Activated effector memory CD4-positive, alpha-beta T cell treated with anti-CD3 and anti-CD28 coated beads, Interleukin-2, amount 50 U/mL, for 16 hours (primary cell): Measurements from ENCODE around the gene ITPRIPL2.

Experiments
- DNase-seq: peaks from one replicate; pipeline ENCODE4 v3.0.0-alpha.2; 2020

The ITPRIPL2 gene

DNA sequence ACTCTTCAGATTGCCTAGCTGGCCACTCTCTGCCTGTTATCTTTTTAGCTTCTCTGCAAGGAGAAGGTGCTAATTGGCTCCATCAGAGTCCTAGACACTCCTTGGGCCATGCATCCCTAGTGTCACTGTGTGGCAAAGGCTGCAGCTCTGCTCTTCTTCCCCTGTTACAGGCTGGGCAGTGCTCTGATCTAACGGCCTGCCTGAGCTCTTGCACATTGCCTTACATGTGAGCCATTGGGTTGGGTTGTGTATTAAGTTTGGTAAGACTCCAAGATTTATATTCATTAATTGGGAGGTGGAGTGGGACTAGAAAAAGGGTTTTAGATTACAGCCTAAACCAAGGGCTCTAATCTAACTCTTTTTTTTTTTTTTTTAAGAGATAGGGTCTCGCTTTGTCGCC is 31.2 kb downstream of the ITPRIPL2 start:
- no peak for DNase-seq

DNA sequence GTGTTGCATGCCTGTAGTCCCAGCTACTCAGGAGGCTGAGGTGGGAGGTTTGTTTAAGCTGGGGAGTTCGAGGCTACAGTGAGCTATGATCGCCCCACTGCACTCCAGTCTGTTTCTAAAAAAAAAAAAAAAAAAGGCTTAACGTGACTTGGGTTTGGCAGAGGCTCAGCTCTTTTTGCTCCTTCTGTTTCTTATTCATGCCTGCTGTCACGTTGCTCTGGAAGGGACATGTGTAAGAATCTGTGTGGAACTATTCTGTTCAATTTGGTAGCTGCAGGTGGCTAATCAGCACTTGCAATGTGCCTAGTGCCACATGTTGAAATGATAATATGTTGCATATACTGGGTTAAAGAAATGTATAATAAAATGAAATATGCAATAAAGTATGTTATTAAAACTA is 33.4 kb downstream of the ITPRIPL2 start:
- DNase-seq = no peak

DNA sequence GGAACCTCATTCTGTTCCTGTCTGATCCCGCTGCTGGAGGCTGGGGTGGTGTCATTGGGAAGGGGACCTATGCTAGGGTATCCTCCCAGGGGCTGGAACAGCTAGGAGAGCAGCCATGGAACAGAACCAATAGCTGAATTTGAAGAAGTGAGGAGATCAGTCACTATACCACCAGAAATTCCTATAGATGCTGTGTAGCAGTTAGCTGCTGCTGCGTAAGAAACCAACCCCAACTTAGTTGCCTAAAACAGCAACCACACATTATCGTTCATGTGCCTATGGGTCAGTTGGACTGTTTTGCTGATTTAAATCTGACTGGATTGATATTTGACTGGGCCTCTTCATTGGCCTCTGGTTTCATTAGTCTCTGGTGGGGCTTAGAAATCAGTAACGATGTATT is 33.9 kb downstream of the ITPRIPL2 start:
- DNase-seq = no peak

DNA sequence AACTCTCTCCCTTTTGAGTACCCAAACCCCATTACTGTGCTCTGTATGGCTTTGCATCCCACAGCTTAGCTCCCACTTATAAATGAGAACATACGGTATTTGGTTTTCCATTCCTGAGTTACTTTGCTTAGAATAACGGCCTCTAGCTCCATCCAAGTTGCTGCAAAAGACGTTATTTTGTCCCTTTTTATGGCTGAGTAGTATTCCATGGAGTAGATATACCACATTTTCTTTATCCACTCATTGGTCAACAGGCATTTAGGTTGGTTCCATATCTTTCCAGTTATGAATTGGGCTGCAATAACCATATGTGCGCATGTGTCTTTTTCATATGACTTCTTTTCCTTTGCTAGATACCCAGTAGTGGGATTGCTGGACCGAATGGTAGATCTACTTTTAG is 34.4 kb downstream of the ITPRIPL2 start:
- no peak for DNase-seq

DNA sequence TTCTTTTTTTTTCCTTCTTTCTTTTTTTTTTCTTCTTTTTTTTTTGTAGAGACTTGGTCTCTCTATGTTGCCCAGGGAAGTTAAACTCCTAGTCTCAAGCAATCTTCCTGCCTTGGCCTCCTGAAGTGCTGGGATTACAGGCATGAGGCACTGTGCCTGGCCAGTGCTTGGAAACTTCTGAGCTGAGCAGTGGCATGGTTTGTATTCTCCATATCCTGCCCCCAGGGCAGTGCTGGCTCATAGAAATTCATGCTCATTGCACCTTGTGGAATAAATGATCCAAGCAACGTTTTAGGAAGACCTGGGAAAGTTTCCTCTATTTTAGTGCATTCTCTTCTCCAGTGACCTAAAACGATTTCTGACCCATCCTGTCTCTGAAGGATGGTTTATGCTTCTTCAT is 37.5 kb downstream of the ITPRIPL2 start:
- DNase-seq = no peak

DNA sequence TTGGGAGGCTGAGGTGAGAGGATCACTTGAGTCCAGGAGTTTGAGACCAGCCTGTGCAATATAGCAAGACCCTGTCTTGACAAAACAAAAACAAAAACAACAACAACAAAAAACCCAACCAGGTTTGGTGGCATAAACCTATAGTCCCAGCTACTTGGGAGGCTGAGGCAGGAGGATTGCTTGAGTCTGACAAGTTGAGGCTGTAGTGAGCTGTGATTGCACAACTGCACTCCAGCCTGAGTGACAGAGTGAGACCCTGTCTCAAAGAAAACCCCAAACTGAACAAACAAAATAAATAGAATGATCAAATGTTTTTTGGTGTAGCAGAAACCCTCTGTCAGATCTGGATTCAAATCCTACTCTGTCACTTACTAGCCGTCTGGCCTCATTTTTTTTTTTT is 38.3 kb downstream of the ITPRIPL2 start:
- no peak for DNase-seq

DNA sequence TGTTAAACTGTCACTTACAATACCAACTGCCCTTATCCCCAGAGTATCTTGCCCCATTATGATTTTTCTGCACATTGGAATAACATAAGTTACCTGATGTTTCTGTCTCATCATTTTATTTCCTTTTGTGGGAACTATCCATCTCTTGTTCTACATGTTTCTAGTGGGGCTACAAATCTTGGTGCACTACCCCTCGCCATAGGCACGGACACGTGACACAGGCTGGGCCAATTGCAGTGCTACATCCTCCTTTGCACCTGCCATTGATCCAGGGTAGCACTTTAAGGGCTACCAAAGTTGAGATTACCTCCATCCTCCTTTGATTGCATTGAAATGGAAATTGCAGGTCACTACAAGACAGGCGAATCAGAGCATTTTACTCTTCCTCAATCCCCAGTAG is 40.1 kb downstream of the ITPRIPL2 start:
- no peak for DNase-seq

DNA sequence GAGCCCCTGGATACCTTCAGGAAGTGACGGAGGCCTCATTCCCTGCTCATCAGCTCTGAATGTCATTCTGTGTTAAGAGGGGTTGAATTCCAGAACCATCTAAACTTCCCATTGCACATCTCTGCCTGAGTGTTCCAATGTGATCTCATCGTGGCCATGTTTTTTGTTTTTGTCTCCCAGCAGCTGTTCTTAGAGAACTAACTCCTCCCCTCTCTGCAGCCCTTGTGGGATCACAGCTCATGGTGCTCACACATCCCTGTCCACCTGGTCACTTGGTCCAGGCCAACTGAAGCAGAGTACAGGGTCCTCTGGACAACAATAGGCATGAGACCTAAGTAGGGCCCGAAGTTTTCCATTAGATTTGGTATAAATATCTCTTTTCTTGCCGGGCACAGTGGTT is 48.3 kb downstream of the ITPRIPL2 start:
- no peak for DNase-seq

DNA sequence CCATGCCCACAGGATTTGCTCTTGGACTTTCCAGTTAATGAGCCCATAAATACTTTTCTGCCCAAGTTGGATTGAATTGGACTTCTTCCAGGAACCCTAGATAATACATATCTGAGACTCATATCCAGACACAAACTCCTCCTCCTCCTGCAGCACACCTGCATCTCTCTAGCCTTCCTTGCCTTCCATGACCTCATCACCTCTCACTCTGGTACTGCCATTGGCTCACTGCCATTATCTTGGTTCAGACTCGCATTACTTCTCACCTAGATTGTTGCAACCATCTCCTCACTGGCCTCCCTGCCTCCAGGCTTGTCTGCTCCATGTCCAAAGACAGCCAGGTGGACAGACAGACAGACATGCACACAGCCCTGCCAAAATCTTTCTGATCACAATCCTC is 49.5 kb downstream of the ITPRIPL2 start:
- DNase-seq = no peak

DNA sequence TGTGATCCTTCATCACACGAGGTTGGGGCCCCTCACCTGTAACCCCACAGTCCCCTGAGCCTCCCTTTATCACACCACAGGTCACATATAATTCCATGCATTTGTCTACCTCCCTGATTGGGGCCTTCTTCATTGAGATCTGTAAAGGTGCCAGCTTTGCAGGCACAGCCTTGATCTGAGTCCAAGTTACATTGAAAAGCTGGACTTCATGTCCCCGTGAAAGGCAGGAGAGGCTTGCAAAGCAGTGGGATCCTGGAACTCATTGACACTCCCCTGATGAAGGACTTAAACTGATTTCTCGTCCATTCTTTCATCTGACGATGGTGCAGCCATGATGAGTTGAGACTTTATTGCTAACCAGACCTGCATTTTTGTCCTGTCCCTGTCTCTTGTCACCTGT is 50.5 kb downstream of the ITPRIPL2 start:
- no peak for DNase-seq

DNA sequence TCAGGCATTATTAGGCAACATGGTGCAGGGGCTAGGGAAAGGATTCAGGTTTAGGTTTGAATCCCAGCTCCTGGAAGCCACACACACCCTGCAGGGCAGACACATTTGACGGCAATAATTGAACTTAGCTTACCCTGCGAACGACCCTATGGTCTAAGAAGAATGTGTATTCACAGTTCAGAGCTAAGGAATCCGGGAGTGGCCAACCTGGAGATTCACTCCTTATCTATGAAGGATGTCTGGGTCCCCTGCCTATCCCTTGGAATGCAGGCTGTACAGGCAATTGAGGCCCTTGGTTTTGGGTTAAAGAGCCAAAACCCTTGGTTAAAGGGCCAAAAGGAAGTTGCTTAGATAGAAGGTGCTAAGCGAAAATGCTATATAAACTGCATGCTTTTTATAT is 51.3 kb downstream of the ITPRIPL2 start:
- no peak for DNase-seq

DNA sequence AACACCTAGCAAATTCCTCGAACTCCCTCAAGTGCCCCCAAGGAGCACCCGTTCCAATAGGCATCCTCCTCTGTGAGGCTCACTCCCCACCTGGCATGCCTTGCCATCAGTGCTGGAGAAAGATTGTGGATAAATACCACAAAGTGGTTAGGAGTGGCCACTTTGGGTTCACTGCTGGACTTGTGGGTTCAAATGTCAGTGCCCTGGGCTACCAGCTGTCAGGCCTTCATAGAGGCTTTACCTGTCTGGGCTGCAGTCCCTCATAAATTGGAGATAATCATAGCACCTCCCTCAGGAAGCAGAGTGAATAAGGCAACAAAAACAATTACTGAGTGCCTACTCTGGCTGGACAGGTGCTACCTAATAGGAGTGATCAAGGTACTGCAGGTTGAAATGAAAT is 52.7 kb downstream of the ITPRIPL2 start:
- DNase-seq = no peak

DNA sequence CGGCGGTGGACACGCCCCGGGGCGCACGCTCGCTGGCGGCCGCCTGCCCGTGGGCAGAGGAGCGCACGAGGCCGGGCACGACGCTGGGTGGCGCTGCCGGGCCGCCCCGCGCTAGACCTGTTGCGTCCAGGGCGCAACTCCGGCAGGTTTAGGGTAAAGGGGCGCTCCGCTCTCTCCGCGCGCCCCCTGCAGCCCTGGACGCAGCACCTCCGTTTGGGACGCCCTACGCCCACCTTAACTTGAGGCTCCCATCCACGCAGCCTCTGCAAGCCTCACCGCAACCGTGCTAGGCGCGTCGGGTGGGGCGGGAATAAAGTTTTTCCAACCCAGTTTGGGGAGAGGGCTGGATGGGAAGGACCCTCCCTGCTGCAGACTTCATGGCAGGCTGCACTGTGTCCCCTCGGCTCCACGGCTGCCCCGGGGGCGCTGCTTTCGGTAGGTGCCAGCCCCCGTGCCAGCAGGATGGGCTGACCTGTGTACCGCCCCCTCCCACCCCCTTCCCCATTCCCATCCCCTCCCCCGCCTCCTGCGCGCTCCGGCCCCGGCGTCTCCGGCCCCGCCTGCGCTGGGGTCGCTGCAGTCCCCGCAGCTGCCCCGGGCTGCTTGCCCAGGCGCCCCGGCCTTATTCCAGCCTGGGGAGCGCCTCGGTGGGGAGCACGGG is 54.1 kb downstream of the ITPRIPL2 start, which contains the start of gene SYT17:
TSS of gene SYT17 (plus strand) at position 531 of the 661 bp plus-strand sequence. CDS start 407 bp downstream, outside the sequence.
- peak; percentile 64 for DNase-seq

DNA sequence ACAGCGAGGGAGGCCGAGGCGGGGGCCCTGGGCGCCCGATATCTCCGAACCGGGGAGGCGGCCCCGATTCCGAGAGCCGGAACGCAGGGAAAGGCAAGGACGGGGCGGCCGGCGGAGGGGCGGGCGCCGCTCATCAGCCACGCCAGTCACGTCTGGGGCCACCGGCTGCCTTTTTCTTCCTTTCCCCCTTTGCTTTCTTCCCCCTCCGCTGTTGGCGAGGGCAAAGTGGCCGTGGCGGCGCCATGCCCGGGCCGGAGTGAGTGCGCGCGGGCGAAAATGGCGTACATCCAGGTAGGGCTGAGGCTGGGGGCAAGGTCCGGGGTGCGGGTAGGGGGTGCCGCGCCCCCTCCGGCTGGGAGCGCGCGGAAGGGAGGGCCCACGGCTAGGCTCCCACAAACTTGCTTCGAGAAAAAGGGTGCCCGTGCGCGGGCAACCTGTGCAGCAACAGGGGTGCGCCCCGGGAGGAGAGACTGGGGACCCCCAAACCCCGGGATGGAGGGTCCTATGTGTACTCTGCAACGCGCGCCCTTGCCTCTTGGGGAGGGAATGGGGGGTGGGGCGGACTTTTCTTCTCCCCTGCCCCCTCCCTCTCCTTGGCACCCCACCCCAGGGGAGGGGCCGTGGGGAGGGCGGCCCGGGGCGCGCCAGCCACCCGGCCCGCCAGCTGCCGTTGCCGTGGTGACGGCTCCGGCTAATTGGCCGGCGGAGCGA is 54.8 kb downstream of the ITPRIPL2 start:
- no peak for DNase-seq

DNA sequence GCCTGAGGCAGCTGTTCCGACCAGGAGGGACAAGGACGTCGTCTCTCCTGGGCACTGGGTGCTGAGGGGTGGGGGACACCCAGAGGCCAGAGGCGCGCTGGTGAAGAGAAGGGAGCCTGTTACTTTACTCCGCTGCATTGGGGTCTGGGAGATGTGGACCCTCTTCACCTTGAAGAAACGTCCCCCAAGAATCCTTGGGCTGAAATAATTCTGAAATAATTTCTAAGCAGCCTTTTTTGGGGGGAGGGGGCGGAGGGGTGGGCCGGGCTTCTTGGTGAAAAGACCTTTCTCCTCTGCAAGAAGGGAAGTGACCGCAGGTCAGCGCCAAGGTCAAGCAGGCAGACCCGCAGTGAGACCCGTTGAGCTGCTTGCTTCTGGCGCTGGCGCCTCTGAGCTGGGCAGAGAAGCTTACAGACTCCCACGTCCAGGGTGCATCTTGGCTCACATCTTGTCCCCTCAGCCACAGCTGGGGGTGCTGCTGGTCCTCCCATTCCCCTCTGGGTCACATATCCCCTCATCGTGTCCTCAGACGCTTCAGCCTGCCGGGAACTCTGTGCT is 55.4 kb downstream of the ITPRIPL2 start:
- DNase-seq = no peak

DNA sequence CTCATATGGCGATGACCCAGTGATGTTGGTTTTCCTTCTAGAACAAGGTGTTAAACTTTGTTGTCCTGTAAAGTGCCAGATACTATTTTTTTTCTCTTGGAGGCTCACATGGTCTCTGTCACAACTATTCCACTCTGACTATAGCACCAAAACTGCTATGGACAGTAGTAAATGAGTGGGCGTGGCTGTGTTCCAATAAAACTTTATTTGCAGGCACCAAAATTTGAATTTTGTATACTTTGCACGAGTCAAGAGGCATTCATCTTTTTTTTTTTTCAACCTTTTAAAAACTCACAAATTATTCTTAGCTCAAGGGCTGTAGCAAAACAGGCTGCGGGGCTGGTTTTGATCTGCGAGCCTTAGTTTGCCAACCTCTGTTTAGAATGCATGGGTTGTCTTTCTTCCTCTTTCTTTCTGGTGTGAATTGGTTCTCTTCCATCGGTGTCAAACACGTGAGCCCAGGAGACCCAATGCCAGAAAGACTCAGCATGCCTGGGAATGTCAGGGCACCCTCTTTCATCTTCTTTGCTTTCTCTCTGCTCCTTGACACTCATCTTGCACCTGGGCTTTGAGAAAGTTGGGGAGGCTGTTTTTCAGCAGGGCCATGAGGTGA is 56.4 kb downstream of the ITPRIPL2 start:
- no peak for DNase-seq
